H1 (cell line): ENCODE results near the gene LRP1-AS. TPM values are rescaled to one million over a fixed set of nuclear protein-coding genes. Genes with fewer than 3 reads are reported as not detected.

Experiments
- CTCF ChIA-PET: fragments of 300-600 bp; sonication (Branson Sonifier 250); formaldehyde crosslinking; loops from one replicate; lab custom pipeline; 2021; ENCODE audit not compliant: partially characterized antibody; lab: Charles Lee
- POLR2A ChIA-PET: fragments of 300-600 bp; sonication (Branson Sonifier 250); formaldehyde crosslinking; loops from one replicate; lab custom pipeline; 2021; ENCODE audit warnings: inconsistent platforms; ENCODE audit not compliant: partially characterized antibody; lab: Charles Lee
- DNase-seq, 2 experiments: peaks; one replicate each; pipeline versions ENCODE4 v3.0.0 to v3.0.0-alpha.2; 2010 to 2022; ENCODE audit warnings: low spot score in 2 of 2, low read depth in 1 of 2, mixed read lengths in 1 of 2
- FAIRE-seq: peaks from 2 replicates; lab custom pipeline; 2011; peaks lifted over from hg19 to GRCh38; lab: Jason Lieb, UNC
- H2AFZ ChIP-seq: 2 replicates; pipeline ENCODE4 v1.8.1; 2012; ENCODE audit warnings: low read length, inconsistent platforms
- H2AK5ac ChIP-seq: 2 replicates; pipeline ENCODE4 v1.6.1; 2013; ENCODE audit warnings: low read depth, low read length
- H2BK120ac ChIP-seq: replicated peaks from 2 replicates; pipeline ENCODE3; 2013; ENCODE audit warnings: low read depth, low read length, inconsistent platforms
- H2BK12ac ChIP-seq: 2 replicates; pipeline ENCODE4 v1.6.1; 2013; ENCODE audit warnings: low read depth, low read length
- H2BK15ac ChIP-seq: 2 replicates; pipeline ENCODE4 v1.6.1; 2013; ENCODE audit warnings: low read length
- H2BK20ac ChIP-seq: 2 replicates; pipeline ENCODE4 v1.6.1; 2013; ENCODE audit warnings: low read length
- H2BK5ac ChIP-seq: 2 replicates; pipeline ENCODE4 v1.6.1; 2013; ENCODE audit warnings: low read depth, low read length
- H3K14ac ChIP-seq: 2 replicates; pipeline ENCODE4 v1.6.1; 2013; ENCODE audit warnings: inconsistent platforms; ENCODE audit not compliant: insufficient read length
- H3K18ac ChIP-seq: 2 replicates; pipeline ENCODE4 v1.6.1; 2013; ENCODE audit warnings: low read length; ENCODE audit errors: extremely low read depth
- H3K23ac ChIP-seq: 2 replicates; pipeline ENCODE4 v1.6.1; 2013; ENCODE audit warnings: inconsistent platforms; ENCODE audit not compliant: insufficient read length
- H3K23me2 ChIP-seq: 2 replicates; pipeline ENCODE4 v1.6.1; 2013; ENCODE audit warnings: low read depth, low read length
- H3K27ac ChIP-seq: 2 replicates; pipeline ENCODE4 v1.6.1; 2011; ENCODE audit warnings: low read depth, low read length, inconsistent platforms
- H3K27me3 ChIP-seq, 4 experiments: replicated peaks in 1 of 4; 1 replicate in 1 of 4; 2 replicates in 3 of 4; pipeline versions ENCODE4 v1.6.1 to v1.8.1; 2011 to 2013; ENCODE audit warnings: low read length in 3 of 4, mild to moderate bottlenecking in 3 of 4, inconsistent platforms in 2 of 4, mixed read lengths in 2 of 4, moderate library complexity in 1 of 4; ENCODE audit not compliant: control insufficient read depth in 3 of 4, insufficient read depth in 3 of 4; ENCODE audit errors: extremely low read depth in 1 of 4
- H3K36me3 ChIP-seq, 4 experiments: 2 replicates each; pipeline versions ENCODE4 v1.6.1 to v1.8.1; 2011 to 2013; ENCODE audit warnings: mild to moderate bottlenecking in 4 of 4, low read length in 3 of 4, moderate library complexity in 2 of 4, control low read depth in 1 of 4, inconsistent platforms in 1 of 4; ENCODE audit not compliant: insufficient read depth in 4 of 4, control insufficient read depth in 2 of 4
- H3K4ac ChIP-seq: replicated peaks from 2 replicates; pipeline ENCODE3; 2013; ENCODE audit warnings: low read length, low read depth, mixed read lengths, inconsistent platforms; ENCODE audit not compliant: insufficient read length
- H3K4me1 ChIP-seq, 4 experiments: replicated peaks in 1 of 4; 1 replicate in 1 of 4; 2 replicates in 3 of 4; pipeline versions ENCODE4 v1.6.1 to v1.8.1; 2011 to 2013; ENCODE audit warnings: low read length in 3 of 4, inconsistent platforms in 2 of 4, mixed read lengths in 1 of 4; ENCODE audit not compliant: insufficient read depth in 4 of 4, control insufficient read depth in 3 of 4
- H3K4me2 ChIP-seq, 2 experiments: 2 replicates each; pipeline versions ENCODE4 v1.6.1 to v1.8.1; 2011 to 2013; ENCODE audit warnings: low read depth in 2 of 2, low read length in 2 of 2, control low read depth in 1 of 2, inconsistent platforms in 1 of 2, mild to moderate bottlenecking in 1 of 2; ENCODE audit not compliant: insufficient read depth in 1 of 2
- H3K4me3 ChIP-seq, 4 experiments: fragments of 200-600, 300-600 bp in 1 of 4; sonication (generic), shearing (Covaris generic), sonication (Bioruptor Twin) in 1 of 4; 2 replicates each; pipeline versions ENCODE4 v1.5.1 to v1.8.1; 2011 to 2016; ENCODE audit warnings: low read length in 4 of 4, low read depth in 3 of 4, control low read depth in 2 of 4, inconsistent platforms in 2 of 4, mild to moderate bottlenecking in 2 of 4, mixed read lengths in 1 of 4, moderate library complexity in 1 of 4; ENCODE audit not compliant: insufficient read depth in 2 of 4; ENCODE audit errors: extremely low read depth in 1 of 4
- H3K56ac ChIP-seq: replicated peaks from 2 replicates; pipeline ENCODE3; 2013; ENCODE audit warnings: low read depth, mild to moderate bottlenecking, mixed read lengths, low read length, inconsistent platforms; ENCODE audit not compliant: insufficient read length
- H3K79me1 ChIP-seq: 2 replicates; pipeline ENCODE4 v1.6.1; 2013; ENCODE audit warnings: low read depth, low read length, control low read depth
- H3K79me2 ChIP-seq, 2 experiments: 2 replicates each; pipeline versions ENCODE4 v1.6.1 to v1.8.1; 2012 to 2013; ENCODE audit warnings: low read length in 2 of 2, mild to moderate bottlenecking in 2 of 2, inconsistent platforms in 1 of 2; ENCODE audit not compliant: insufficient read depth in 2 of 2, control insufficient read depth in 1 of 2
- H3K9ac ChIP-seq, 4 experiments: replicated peaks in 1 of 4; 1 replicate in 1 of 4; 2 replicates in 3 of 4; pipeline versions ENCODE4 v1.6.1 to v1.8.1; 2011 to 2013; ENCODE audit warnings: low read depth in 3 of 4, low read length in 3 of 4, control low read depth in 2 of 4, mild to moderate bottlenecking in 2 of 4, moderate library complexity in 2 of 4, inconsistent platforms in 1 of 4; ENCODE audit errors: extremely low read depth in 1 of 4
- H3K9me3 ChIP-seq, 2 experiments: 2 replicates each; pipeline versions ENCODE4 v1.6.1 to v1.8.1; 2012 to 2013; ENCODE audit warnings: mild to moderate bottlenecking in 2 of 2, moderate library complexity in 2 of 2, control low read depth in 1 of 2, inconsistent platforms in 1 of 2, low read depth in 1 of 2, low read length in 1 of 2, mixed read lengths in 1 of 2; ENCODE audit not compliant: insufficient read depth in 2 of 2
- H4K20me1 ChIP-seq, 2 experiments: replicated peaks in 1 of 2; 2 replicates each; pipeline versions ENCODE3 to v1.8.1; 2011 to 2013; ENCODE audit warnings: inconsistent platforms in 2 of 2, low read length in 2 of 2, mild to moderate bottlenecking in 1 of 2; ENCODE audit not compliant: insufficient read depth in 2 of 2, control insufficient read depth in 1 of 2
- H4K5ac ChIP-seq: 2 replicates; pipeline ENCODE4 v1.6.1; 2013; ENCODE audit warnings: low read length, low read depth, mixed read lengths, inconsistent platforms; ENCODE audit not compliant: insufficient read length
- H4K8ac ChIP-seq: 2 replicates; pipeline ENCODE4 v1.8.0; 2013; ENCODE audit warnings: mild to moderate bottlenecking, moderate library complexity, low read length, inconsistent platforms; ENCODE audit not compliant: insufficient read depth; ENCODE audit errors: extremely low read depth
- H4K91ac ChIP-seq: replicated peaks from 2 replicates; pipeline ENCODE3; 2013; ENCODE audit warnings: low read length, mixed read lengths, inconsistent platforms; ENCODE audit not compliant: insufficient read length
- BACH1 ChIP-seq: IDR thresholded peaks from 2 replicates; pipeline ENCODE4 v1.6.1; 2012; ENCODE audit warnings: low read length, improper control_type of control experiment
- CBX5 ChIP-seq: fragments of 300-800, 300-1000 bp; sonication (generic); IDR thresholded peaks from 2 replicates; pipeline ENCODE4 v1.7.1; 2016; ENCODE audit warnings: antibody characterized with exemption, low read length, low read depth
- EZH2 ChIP-seq: fragments of 200-600 bp; sonication (generic); IDR thresholded peaks from 2 replicates; pipeline ENCODE4 v1.7.1; 2012; ENCODE audit warnings: low read depth, mild to moderate bottlenecking, moderate library complexity, low read length, inconsistent platforms; ENCODE audit not compliant: severe bottlenecking
- JUN ChIP-seq: IDR thresholded peaks from 2 replicates; pipeline ENCODE4 v1.6.1; 2011; ENCODE audit warnings: low read depth, mild to moderate bottlenecking, improper control_type of control experiment, low read length
- KDM5A ChIP-seq: fragments of 200-600 bp; IDR thresholded peaks from 2 replicates; pipeline ENCODE4 v1.7.1; 2012; ENCODE audit warnings: mild to moderate bottlenecking, low read length, inconsistent platforms, mixed read lengths
- SAP30 ChIP-seq: fragments of 300-600 bp; sonication (generic); IDR thresholded peaks from 2 replicates; pipeline ENCODE4 v1.7.1; 2012; ENCODE audit warnings: low read length, moderate library complexity, mild to moderate bottlenecking, inconsistent platforms; ENCODE audit not compliant: insufficient read depth, insufficient replicate concordance
- TBP ChIP-seq: IDR thresholded peaks from 2 replicates; pipeline ENCODE4 v1.6.1; 2011; ENCODE audit warnings: low read depth, low read length, improper control_type of control experiment
- WGBS, 2 experiments: shearing (Covaris generic) in 1 of 2; methylation state at CpG; one replicate each; pipeline versions ENCODE4 v1.1.6 to v1.1.7; 2013 to 2015; ENCODE audit warnings: low lambda C conversion rate in 2 of 2, mixed read lengths in 2 of 2, inconsistent platforms in 1 of 2, low coverage in 1 of 2, missing lambda C conversion rate in 1 of 2; ENCODE audit not compliant: insufficient replicate concordance in 2 of 2, insufficient coverage in 1 of 2, insufficient read length in 1 of 2; ENCODE audit errors: extremely low coverage in 1 of 2, missing lambda C conversion rate in 1 of 2; 5-methylcytosine and 5-hydroxymethylcytosine counted together
- polyA plus RNA-seq, 7 experiments: library from polyadenylated mRNA; depleted of rRNA in 3 of 7; stranded (reverse) in 5 of 7; unstranded in 2 of 7; fragments of >200 nt in 5 of 7; fragments of 200-250 nt in 2 of 7; gene quantifications; 1 replicate in 5 of 7; 2 replicates in 1 of 7; 4 replicates in 1 of 7; pipeline versions ENCODE4 v1.2.1 to v1.2.3, GENCODE V29; 2011 to 2013; ENCODE audit warnings: missing spikeins in 2 of 7, mixed read lengths in 2 of 7
- total RNA-seq: library from RNA; stranded (reverse); fragmentation: NEBNext Ultra II Directional; extraction: Animal tissue kit (Norgen Biotek cat#: 25700); gene quantifications from 2 replicates; pipeline ENCODE4 v1.2.1, GENCODE V29; 2021
- TF ChIP-seq, protein P1 (sequence below), 3 experiments: IDR thresholded peaks; 1 replicate in 2 of 3; 2 replicates in 1 of 3; pipeline versions ENCODE4 v1.5.1 to v1.6.1; 2011; ENCODE audit warnings: low read length in 3 of 3, mild to moderate bottlenecking in 3 of 3, inconsistent platforms in 2 of 3, low read depth in 1 of 3, moderate library complexity in 1 of 3; ENCODE audit not compliant: insufficient read depth in 1 of 3; ENCODE audit errors: control extremely low read depth in 1 of 3

Gene LRP1-AS
- total and polyA plus RNA-seq, 2 of the 8 experiments (the other 6 are each of a cell fraction or from before 2014, with no cell fraction given) = not detected

DNA sequence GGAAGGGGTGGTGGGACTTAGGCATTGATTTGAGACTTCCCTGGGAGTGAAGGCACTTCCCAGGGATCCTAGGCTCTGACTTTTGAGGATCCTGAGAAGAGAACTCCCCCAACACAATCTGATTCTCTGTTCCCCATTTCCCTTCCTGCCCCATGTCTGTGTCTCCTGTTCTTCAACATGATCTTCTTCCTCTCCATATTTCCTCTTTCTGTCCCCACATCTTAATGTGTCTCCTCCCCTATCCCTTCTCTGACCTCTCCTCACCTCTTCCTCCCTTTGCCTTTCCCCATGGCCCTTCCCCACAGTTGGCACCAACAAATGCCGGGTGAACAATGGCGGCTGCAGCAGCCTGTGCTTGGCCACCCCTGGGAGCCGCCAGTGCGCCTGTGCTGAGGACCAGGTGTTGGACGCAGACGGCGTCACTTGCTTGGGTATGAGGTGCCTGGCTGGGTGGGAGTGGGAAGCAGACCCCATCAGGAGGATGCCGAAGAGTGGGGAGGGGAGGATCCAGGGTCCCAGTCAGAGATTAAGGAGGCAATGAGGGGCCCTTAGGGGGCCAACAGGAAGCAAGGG, 15.2 kb upstream of the LRP1-AS start:
- FAIRE-seq (no peak), DNase-seq (no peak)
- no peak overlapping the region for H3K56ac ChIP-seq
- H3K4ac ChIP-seq = no peak overlapping the region
- H2BK15ac ChIP-seq = no peak overlapping the region
- no peak for TF ChIP-seq SAP30
- no peak for TF ChIP-seq JUN
- no peak for TF ChIP-seq BACH1
- TF ChIP-seq, protein P1, sequence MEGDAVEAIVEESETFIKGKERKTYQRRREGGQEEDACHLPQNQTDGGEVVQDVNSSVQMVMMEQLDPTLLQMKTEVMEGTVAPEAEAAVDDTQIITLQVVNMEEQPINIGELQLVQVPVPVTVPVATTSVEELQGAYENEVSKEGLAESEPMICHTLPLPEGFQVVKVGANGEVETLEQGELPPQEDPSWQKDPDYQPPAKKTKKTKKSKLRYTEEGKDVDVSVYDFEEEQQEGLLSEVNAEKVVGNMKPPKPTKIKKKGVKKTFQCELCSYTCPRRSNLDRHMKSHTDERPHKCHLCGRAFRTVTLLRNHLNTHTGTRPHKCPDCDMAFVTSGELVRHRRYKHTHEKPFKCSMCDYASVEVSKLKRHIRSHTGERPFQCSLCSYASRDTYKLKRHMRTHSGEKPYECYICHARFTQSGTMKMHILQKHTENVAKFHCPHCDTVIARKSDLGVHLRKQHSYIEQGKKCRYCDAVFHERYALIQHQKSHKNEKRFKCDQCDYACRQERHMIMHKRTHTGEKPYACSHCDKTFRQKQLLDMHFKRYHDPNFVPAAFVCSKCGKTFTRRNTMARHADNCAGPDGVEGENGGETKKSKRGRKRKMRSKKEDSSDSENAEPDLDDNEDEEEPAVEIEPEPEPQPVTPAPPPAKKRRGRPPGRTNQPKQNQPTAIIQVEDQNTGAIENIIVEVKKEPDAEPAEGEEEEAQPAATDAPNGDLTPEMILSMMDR (IDR thresholded peaks at IDR 0.05; ENCODE audit: control extremely low read depth in 1 of 3, insufficient read depth in 1 of 3, low read depth in 1 of 3, low read length in 3 of 3) = no peak
- no peak for TF ChIP-seq TBP
- no peak for TF ChIP-seq CBX5
- no peak for TF ChIP-seq EZH2
- no peak for TF ChIP-seq KDM5A
- peaks cover 0 to 20% of the 10 kb centered on the region in 2 experiments for H4K20me1 ChIP-seq
- no peaks in the 10 kb centered on the region for H3K9me3 ChIP-seq
- H2BK5ac ChIP-seq = no peak overlapping the region
- H3K79me2 ChIP-seq = no peaks in the 10 kb centered on the region
- no peak overlapping the region for H2AFZ ChIP-seq
- H4K91ac ChIP-seq = no peak overlapping the region
- H3K14ac ChIP-seq = no peak overlapping the region
- no peak overlapping the region for H2BK20ac ChIP-seq
- 97% methylated on average over 8 of the region's 8 CpGs; no CpG with 5 or more reads in 1 of the 2 experiments for WGBS, 2 experiments
- H2AK5ac ChIP-seq = no peak overlapping the region
- no peak overlapping the region for H3K23ac ChIP-seq
- ChIA-PET CTCF (interaction anchor here (0.6 to 10.6 kb wide), 5 partner anchors 9 to 193 kb away, joined by 3 to 150 read pairs (median 5); no protein-coding TSS in a partner anchor), POLR2A (interaction anchor here (1.5 to 10.8 kb wide), 3 partner anchors 11 to 27 kb away, joined by 3 to 75 read pairs (median 7); no protein-coding TSS in a partner anchor)
- H3K4me2 ChIP-seq = no peak overlapping the region
- H3K23me2 ChIP-seq = no peaks in the 10 kb centered on the region; the same call in 1 of the 2 replicates
- H3K27me3 ChIP-seq = no peaks in the 10 kb centered on the region
- no peak overlapping the region for H3K9ac ChIP-seq
- H2BK12ac ChIP-seq = no peak overlapping the region
- no peak overlapping the region for H3K27ac ChIP-seq
- no peak overlapping the region for H3K4me3 ChIP-seq
- H3K18ac ChIP-seq = no peak overlapping the region
- no peak overlapping the region for H4K8ac ChIP-seq
- no peaks in the 10 kb centered on the region; the same call in 1 of the 2 replicates for H3K79me1 ChIP-seq
- H2BK120ac ChIP-seq = no peak overlapping the region
- H3K36me3 ChIP-seq = peaks cover 43 to 95% (median 74%) of the 10 kb centered on the region in 4 experiments; a peak in 7 of 8 replicates
- no peak overlapping the region for H4K5ac ChIP-seq
- H3K4me1 ChIP-seq = no peaks in the 10 kb centered on the region
